Fibroblast of upper back skin (primary cell): ENCODE measurements around the gene TEX26.

Experiments
- DNase-seq: peaks from one replicate; pipeline ENCODE4 v3.0.0-alpha.2; 2013

The TEX26 gene

GRCh38 chr13:31014456-31014855, 82.0 kb downstream of the TEX26 start:
- no peak for DNase-seq

- DNase-seq, result no peak
Measured at GRCh38 chr13:31015199-31015598, 82.7 kb downstream of the TEX26 start.

- no peak for DNase-seq
Measured at GRCh38 chr13:31016342-31017325, 84.2 kb downstream of the TEX26 start.

- DNase-seq, result no peak
Measured at GRCh38 chr13:31018511-31018910, 86.1 kb downstream of the TEX26 start.

GRCh38 chr13:31020996-31021395, 88.5 kb downstream of the TEX26 start:
- no peak for DNase-seq

GRCh38 chr13:31022288-31022895, 89.9 kb downstream of the TEX26 start:
- DNase-seq, result no peak

GRCh38 chr13:31022928-31023530, 90.6 kb downstream of the TEX26 start:
- peak; percentile 25 for DNase-seq
